Spleen (tissue), 3 donors: ENCODE measurements around the gene MINDY4.
"Not testable (repeated sequence)": the region's sequence is repeated elsewhere in the genome, so short reads cannot be mapped to it uniquely, and the experiment has no call there.

Source experiments
- POLR2A ChIP-seq, 3 donors: fragments of 450-650 bp; IDR thresholded peaks; one replicate each; pipeline ENCODE4 v1.5.1; 2017; ENCODE audit warnings: antibody characterized with exemption in 3 of 3, mild to moderate bottlenecking in 1 of 3
- POLR2AphosphoS5 ChIP-seq, 3 donors: sonication (generic); formaldehyde crosslinking; IDR thresholded peaks; one replicate each; pipeline ENCODE4 v1.5.1; 2017; ENCODE audit warnings: antibody characterized with exemption in 3 of 3

- TF ChIP-seq POLR2AphosphoS5, POLR2A (IDR thresholded peaks at IDR 0.05): not testable (repeated sequence)
Measured at GRCh38 chr7:30834017-30834674, 62.9 kb downstream of the MINDY4 start.
